Panc1 (cell line): Measurements from ENCODE around the gene PTER. TPM values are rescaled to one million over a fixed set of nuclear protein-coding genes. Genes with fewer than 3 reads are reported as not detected.

ENCODE experiments used
- ATAC-seq: fragments of 200-7000 bp; cut with Tn5 transposase; 2 replicates; pipeline ENCODE4 v1.9.1; 2020; ENCODE audit warnings: mild to moderate bottlenecking, moderate library complexity
- BruUV-seq: library from RNA; stranded (reverse); fragments of 400-500 nt; replicated peaks from 2 replicates; lab custom pipeline; 2021; lab: Mats Ljungman, UMichigan
- CTCF ChIA-PET: fragments of 300-600 bp; sonication (Branson Sonifier 250); formaldehyde crosslinking; loops from one replicate; lab custom pipeline; 2022; ENCODE audit warnings: antibody characterized with exemption; lab: Charles Lee
- POLR2A ChIA-PET: fragments of 300-600 bp; sonication (Branson Sonifier 250); formaldehyde crosslinking; loops from one replicate; lab custom pipeline; 2022; ENCODE audit warnings: antibody characterized with exemption; lab: Charles Lee
- DNase-seq: peaks from one replicate; pipeline ENCODE4 v3.0.0-alpha.2; 2010; ENCODE audit warnings: low read depth, low spot score
- H3K27ac ChIP-seq: 2 replicates; pipeline ENCODE4 v1.5.1; 2011; ENCODE audit warnings: mild to moderate bottlenecking, low read length, inconsistent platforms
- H3K27me3 ChIP-seq: fragments of 200-500 bp; sonication (Bioruptor generic); 2 replicates; pipeline ENCODE4 v1.6.0; 2014; ENCODE audit warnings: low read length, inconsistent platforms; ENCODE audit not compliant: control insufficient read depth, insufficient read depth
- H3K36me3 ChIP-seq: fragments of 200-500 bp; sonication (Bioruptor generic); 2 replicates; pipeline ENCODE4 v1.5.1; 2014; ENCODE audit warnings: inconsistent platforms, mild to moderate bottlenecking, low read length, moderate library complexity; ENCODE audit not compliant: control insufficient read depth, insufficient read depth
- H3K4me1 ChIP-seq: 2 replicates; pipeline ENCODE4 v1.5.1; 2011; ENCODE audit warnings: inconsistent platforms, mild to moderate bottlenecking, low read length, moderate library complexity; ENCODE audit not compliant: control insufficient read depth, insufficient read depth
- H3K4me3 ChIP-seq, 2 experiments: 2 replicates each; pipeline ENCODE4 v1.5.1; 2011 to 2012; ENCODE audit warnings: low read depth in 2 of 2, low read length in 2 of 2, mild to moderate bottlenecking in 2 of 2, inconsistent platforms in 1 of 2, moderate library complexity in 1 of 2
- H3K9me3 ChIP-seq: fragments of 200-500 bp; sonication (Bioruptor generic); 2 replicates; pipeline ENCODE4 v1.5.1; 2014; ENCODE audit warnings: low read depth, mild to moderate bottlenecking, inconsistent platforms, low read length, moderate library complexity; ENCODE audit not compliant: control insufficient read depth, insufficient read depth
- CTCF ChIP-seq: fragments of 450-650 bp; IDR thresholded peaks from 2 replicates; pipeline ENCODE4 v1.5.1; 2017; ENCODE audit warnings: mild to moderate bottlenecking
- POLR2AphosphoS5 ChIP-seq: IDR thresholded peaks from 2 replicates; pipeline ENCODE4 v1.6.1; 2012; ENCODE audit warnings: mild to moderate bottlenecking, low read depth, low read length, moderate library complexity
- REST ChIP-seq, 2 experiments: IDR thresholded peaks; 2 replicates each; pipeline ENCODE4 v1.6.1; 2011 to 2012; ENCODE audit warnings: low read depth in 2 of 2, control low read depth in 1 of 2, low read length in 1 of 2, mild to moderate bottlenecking in 1 of 2, moderate library complexity in 1 of 2; ENCODE audit not compliant: insufficient read depth in 1 of 2
- SIN3A ChIP-seq: IDR thresholded peaks from 2 replicates; pipeline ENCODE4 v1.6.1; 2012; ENCODE audit warnings: low read depth, mild to moderate bottlenecking, low read length, moderate library complexity, borderline replicate concordance; ENCODE audit not compliant: insufficient read depth
- TCF7L2 ChIP-seq: IDR thresholded peaks from 2 replicates; pipeline ENCODE4 v1.6.1; 2011; ENCODE audit warnings: mild to moderate bottlenecking, low read depth, low read length, inconsistent platforms
- in situ Hi-C: cut with HindIII; loops from 2 replicates; pipeline ENCODE4 v1.10.0; 2016; ENCODE audit warnings: low sequenced_read_pairs, low pct_unique_long_range_greater_than_20kb
- intact Hi-C: fragments of 100-400 bp; cut with micrococcal nuclease; formaldehyde crosslinking; loops from one replicate; pipeline ENCODE4 v1.10.0; 2022; ENCODE audit not compliant: unreplicated experiment
- total RNA-seq: library from RNA; stranded (reverse); gene quantifications from one replicate; pipeline ENCODE4 v1.2.1, GENCODE V29; 2021; ENCODE audit not compliant: unreplicated experiment

Gene PTER
- total RNA-seq, 1 experiment from 2014 or later, result 8.8 TPM

GRCh38 chr10:16442914-16443313 lies 6.1 kb downstream of the PTER start:
- TF ChIP-seq REST (IDR thresholded peaks at IDR 0.05; ENCODE audit: insufficient read depth in 1 of 2, low read depth in 2 of 2, low read length in 1 of 2) (no peak), SIN3A (no peak), POLR2AphosphoS5 (no peak), TCF7L2 (no peak), CTCF (no peak)
- Histone ChIP-seq H3K4me1 (peaks cover 7% of the 10 kb centered on the region), H3K36me3 (no peaks in the 10 kb centered on the region), H3K27me3 (no peaks in the 10 kb centered on the region), H3K9me3 (no peaks in the 10 kb centered on the region), H3K4me3 (no peak overlapping the region), H3K27ac (no peak overlapping the region)
- ChIA-PET POLR2A (no interaction called here), CTCF (no interaction called here)
- no TSS peak for BruUV-seq
- ATAC-seq (no peak), DNase-seq (no peak)
- intact Hi-C loops, result no loop called here
- in situ Hi-C loops, result no loop called here

DNA sequence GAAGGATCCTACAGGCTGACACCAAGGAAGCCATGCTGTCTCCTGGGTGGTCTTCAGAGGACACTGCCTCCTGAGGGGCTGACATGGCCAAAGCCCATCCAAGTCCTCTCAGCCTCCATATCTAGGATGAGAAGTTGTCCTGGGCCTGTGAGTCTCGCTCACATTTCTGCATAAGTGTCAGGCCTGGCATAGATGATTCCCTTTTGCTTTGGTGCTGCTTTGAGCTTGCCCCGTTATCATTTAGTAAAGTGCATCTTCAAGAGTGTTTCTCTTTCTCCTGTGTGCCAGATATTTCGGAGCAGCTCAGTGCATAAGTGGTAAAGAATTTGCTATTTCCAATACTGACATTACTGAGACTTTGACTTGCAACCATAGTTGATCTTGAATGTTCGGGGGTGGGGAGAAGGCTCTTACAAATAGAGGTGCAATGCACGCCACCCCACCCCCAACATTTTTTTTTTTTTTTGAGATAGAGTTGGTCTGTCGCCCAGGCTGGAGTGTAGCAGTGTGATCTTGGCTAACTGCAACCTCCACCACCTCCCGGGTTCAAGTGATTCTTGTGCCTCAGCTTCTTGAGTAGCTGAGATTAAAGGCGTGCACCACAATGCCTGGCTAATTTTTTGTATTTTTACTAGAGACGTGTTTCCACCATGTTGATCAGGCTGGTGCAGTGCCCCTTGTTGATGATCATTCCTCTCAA lies 9.1 kb downstream of the PTER start:
- no peak for DNase-seq
- in situ Hi-C loops, result no loop called here
- Histone ChIP-seq H3K4me3 (no peak overlapping the region), H3K36me3 (no peaks in the 10 kb centered on the region), H3K27me3 (no peaks in the 10 kb centered on the region), H3K27ac (no peak overlapping the region), H3K4me1 (peaks cover under 1% of the 10 kb centered on the region; the same call in 1 of the 2 replicates), H3K9me3 (no peaks in the 10 kb centered on the region)
- no peak for ATAC-seq
- TF ChIP-seq SIN3A, result no peak
- TF ChIP-seq CTCF, result no peak
- TF ChIP-seq POLR2AphosphoS5, result no peak
- no peak for TF ChIP-seq REST (IDR thresholded peaks at IDR 0.05; ENCODE audit: insufficient read depth in 1 of 2, low read depth in 2 of 2, low read length in 1 of 2)
- TF ChIP-seq TCF7L2, result no peak
- BruUV-seq, result no TSS peak
- CTCF ChIA-PET, result no interaction called here
- POLR2A ChIA-PET, result no interaction called here
- intact Hi-C loops, result no loop called here
